COR-L47 (cell line): ENCODE measurements around the gene ACOT8.

Experiments
- DNase-seq: peaks from one replicate; lab custom pipeline; 2025; lab: John Stamatoyannopoulos, UW

The ACOT8 gene

GRCh38 chr20:45792317-45793118 lies 64.7 kb downstream of the ACOT8 start:
- DNase-seq = no peak
